HG02885 (cell line): ENCODE data around the gene SC5D.

Source experiments
- ATAC-seq: cut with Tn5 transposase; IDR thresholded peaks from one replicate; pipeline ENCODE4 v1.9.1; 2021; ENCODE audit warnings: mild to moderate bottlenecking; ENCODE audit not compliant: unreplicated experiment, poor library complexity

The SC5D gene

DNA sequence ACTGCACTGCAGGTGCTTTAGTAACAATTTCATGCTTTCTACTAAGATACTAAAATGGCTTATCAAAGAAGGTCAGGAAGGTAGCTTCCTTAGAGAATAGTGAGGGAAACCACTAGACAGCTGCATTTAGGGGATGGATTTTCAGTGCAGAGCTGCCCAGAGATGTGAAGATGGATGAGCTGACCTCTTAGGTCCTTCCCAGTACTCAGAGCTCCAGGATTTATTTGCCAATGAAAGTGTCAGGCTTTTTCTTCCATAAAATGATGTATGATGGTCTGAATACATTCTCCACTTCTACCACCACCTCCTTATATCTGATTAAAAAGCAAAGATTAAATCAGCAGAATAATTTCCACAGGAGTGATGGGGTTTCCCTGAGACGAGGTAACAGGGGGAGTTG lies 35.0 kb downstream of the SC5D start:
- ATAC-seq = no peak

DNA sequence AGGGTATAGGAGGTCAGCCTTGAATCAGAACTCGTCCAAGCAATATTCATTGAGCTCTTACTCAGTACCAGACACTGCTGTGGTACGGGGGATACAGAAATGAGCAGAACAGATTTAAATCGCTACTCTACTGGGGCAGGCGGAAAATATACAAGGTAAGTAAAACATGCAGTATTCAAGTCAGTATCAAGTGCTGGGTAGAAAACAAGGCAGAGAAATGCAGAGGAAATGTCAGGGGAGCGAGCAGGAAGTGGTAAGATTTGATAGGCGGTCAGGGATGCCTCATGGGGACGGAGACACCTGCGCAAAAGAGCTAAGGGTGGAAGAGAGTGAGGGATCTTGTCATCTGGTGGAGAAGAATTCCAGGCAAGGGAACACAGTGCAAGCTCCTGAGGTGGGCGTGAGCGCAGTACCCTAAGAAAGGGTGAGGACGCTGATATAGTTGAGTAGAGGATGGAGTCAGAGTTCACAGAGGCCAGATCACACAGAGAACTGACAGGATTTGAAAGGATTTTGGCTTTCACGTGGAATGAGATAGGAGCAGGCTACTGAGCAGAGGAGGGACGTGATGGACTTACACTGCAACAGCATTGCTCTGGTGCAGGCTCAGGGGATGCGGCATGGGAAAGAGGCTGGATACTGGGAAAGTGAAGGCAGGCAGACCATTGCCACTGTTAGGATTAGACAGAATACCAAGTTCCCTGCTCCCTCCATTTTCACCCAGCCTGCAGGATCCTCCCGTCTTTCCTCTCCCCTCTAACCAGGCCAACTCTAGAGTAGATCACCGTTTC lies 35.8 kb downstream of the SC5D start:
- peak; percentile 60 for ATAC-seq

DNA sequence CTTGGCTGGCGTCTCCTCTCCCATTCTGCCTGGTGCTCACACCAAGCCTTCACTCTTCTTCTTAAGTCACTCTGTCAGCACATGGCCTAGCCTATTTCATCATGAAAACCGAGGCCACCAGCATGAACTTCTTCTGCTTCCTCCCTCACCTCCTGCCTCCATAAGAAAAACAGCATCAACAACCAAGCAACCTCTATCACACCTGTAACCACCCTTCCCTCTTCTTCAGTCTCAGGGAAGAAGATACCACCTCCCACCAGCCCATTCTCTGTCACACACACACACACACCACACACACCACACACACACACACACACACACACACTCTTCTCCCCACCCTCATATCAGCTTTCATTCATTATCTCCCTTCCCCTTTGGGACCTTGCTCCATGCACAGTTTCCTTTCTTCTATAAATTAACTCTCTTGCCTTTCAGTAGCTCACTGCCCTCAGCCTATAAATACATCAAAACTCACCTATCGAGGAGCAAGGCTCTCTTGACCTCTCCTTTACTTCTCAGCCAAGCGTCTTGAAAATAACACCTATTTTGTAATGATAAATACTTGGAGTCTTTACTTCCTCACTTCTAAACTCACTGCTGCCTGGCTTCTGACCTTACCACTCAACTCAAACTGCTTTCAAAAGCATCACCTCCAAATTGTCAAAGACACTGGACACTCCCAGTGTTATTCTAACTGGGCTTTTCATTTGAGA lies 36.6 kb downstream of the SC5D start:
- no peak for ATAC-seq

DNA sequence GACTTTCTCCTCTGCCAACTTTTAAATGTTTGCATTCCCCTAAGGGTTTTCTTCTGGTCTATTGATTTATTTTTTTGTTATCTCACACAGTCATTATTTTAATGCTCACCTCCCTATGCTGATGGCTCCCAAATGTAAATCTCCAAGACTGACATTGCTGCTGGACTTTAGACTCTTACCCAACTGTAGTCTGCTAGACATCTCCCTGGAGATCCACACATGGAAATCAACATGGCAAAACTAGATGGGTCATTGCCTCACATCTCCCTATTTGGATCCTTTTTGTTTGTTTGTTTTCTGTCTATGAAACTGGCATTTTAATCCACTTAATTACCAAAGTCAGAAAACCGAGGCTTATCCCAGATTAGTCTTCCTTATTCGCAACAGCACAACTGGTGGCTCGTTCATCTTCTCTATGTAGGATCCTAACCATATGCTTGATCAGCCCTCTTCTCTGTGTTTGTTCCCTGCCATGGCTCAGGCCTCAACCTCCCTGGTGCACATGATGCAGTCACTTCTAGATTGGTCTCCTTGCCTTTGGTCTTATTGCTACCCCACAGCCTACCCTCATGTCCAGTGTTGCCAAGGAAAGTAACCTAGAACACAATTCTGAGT lies 37.3 kb downstream of the SC5D start:
- ATAC-seq = no peak

DNA sequence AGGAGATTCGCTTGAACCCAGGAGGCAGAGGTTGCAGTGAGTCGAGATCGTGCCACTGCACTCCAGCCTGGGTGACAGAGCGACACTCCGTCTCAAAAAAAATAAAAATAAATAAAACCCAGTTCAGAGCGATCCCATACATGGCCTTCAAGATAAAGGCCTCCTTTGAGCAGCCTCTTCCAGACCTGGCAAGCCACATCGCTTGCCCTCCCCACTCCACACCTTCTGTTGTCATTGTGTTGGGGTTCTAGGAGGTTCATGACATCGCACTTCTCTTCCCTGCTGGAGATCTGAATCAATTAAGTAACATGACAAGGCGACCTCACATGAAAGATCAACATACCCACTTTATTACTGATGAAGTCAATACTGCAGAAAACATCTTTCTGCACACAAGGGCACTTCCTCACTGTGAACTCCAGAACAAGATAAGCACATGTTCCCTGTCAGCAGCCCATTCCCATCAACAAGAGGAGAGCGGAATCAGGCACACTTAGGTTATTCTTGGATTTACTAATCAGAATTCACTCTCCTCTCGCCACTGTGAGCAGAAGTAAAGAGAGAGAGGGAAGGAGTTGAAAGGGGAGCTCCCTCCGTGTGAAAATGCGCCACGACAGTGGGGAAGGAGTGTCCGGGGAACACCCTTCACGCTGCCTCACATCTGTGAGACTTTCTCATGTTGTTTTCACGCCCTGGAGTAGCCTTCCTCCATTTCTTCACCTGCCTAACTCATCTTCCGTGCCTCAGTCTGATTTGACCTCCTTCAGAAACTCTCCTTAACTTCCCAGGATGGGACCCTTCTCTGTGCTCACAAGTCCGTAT lies 38.3 kb downstream of the SC5D start:
- ATAC-seq = no peak

GRCh38 chr11:121334973-121335710 lies 42.6 kb downstream of the SC5D start:
- ATAC-seq = no peak

DNA sequence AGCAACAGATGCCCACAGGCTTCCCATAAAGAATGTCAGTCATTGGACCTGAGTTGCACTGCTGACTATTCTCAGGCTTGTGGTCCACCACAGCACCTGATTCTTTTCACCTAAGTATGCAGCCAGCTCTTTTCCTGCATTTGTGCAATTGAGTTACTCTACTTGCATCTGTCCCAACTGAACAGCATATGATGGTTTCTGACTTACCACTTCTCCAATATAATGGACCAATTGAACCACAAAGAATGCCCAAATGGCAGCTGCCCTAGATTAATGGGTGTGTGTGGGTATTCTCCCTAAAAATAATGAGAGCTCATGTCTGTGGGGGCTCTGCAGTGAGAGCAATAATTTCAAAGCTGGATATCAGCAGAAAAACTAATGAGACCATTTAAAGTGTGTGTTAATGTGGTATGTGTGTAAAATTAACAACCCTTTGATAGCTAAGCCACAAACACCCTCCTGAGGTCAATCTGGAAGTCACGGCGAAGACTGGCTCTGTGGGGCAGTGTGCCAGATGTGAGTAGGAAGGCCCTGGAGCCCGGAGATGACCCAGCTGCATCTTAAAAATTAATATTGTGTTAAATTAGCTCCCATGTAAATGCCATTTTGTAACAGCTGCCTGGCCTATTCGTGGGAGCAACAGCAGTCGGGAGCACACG lies 43.8 kb downstream of the SC5D start:
- ATAC-seq = no peak

DNA sequence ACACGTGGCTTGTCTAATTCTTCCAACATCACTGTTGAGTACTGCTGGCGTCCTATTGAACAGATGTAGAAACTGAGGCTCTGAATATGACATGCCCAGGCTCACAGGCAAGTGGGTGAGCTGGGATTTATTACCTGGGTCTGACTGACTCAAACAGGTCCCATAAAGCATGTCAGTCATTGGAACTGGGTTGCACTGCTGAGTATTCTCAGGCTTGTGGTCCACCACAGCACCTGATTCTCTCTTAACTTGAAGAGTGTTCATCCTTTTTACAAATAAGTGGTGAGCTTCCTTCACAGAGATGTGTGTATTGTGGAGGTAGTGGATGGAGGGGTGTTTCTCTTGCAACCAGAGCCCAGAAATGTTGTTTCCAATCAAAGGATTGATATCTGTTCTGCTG lies 44.5 kb downstream of the SC5D start:
- peak; percentile 50 for ATAC-seq

GRCh38 chr11:121337740-121338272 lies 45.2 kb downstream of the SC5D start:
- ATAC-seq = peak; percentile 3

GRCh38 chr11:121338536-121338935 lies 46.0 kb downstream of the SC5D start:
- no peak for ATAC-seq

DNA sequence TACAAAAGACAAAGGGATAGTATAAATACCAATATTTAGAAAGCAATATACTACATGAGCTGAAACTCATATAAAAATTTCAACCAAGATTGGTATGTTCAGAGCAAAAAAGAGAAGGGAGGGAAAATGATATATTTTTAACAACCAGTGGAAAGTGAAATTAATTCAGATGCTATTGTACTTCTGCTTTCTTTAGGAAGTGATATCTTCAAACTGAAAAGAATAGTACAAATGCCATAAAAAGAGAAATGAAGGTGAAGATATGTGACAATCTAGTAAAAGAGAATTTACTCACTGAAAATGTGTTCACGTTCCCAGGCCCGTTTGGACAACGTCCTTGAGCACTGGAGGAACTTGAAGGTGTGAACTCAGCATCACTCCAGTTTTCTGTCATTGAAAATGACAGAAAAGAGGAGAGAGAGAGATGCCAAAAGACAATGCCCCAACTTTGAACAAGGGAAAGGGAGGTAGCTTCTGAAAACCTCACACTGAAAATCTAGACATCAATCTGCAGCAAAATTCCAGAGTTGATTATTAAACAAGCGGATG lies 47.5 kb downstream of the SC5D start:
- no peak for ATAC-seq

GRCh38 chr11:121341609-121342008 lies 49.0 kb downstream of the SC5D start:
- ATAC-seq = no peak

GRCh38 chr11:121344824-121345223 lies 52.3 kb downstream of the SC5D start:
- ATAC-seq = no peak

GRCh38 chr11:121347094-121347493 lies 54.5 kb downstream of the SC5D start:
- ATAC-seq = no peak

- ATAC-seq = no peak
Measured at GRCh38 chr11:121347813-121348212, 55.2 kb downstream of the SC5D start.

GRCh38 chr11:121348220-121348875 lies 55.8 kb downstream of the SC5D start:
- ATAC-seq = no peak

DNA sequence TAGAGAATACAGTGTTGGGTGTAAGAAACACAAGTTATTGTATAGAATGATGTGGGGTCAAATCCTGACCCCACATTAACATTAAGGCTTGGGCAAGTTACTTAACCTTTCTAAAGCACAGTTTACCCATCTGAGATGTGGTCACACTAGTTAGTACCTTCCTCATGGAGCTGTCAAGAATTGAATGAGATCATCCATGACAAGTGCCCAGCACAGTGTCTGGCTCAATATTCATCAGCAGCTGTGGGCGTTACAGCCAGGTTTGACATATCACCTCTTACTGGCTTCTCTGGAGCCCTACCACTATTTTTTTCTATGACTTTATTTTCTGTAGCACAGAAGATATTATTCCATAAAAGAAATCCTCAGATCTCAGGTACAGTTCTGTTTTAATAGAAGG lies 57.2 kb downstream of the SC5D start:
- ATAC-seq = no peak

GRCh38 chr11:121350314-121351082 lies 57.9 kb downstream of the SC5D start:
- no peak for ATAC-seq
